NCI-H2029 treated with DMSO at 0.1 percent for 48 hours (cell line): ENCODE measurements around the gene SLC66A1.

ENCODE experiments used
- DNase-seq: peaks from one replicate; lab custom pipeline; 2025; lab: John Stamatoyannopoulos, UW

The SLC66A1 gene

DNA sequence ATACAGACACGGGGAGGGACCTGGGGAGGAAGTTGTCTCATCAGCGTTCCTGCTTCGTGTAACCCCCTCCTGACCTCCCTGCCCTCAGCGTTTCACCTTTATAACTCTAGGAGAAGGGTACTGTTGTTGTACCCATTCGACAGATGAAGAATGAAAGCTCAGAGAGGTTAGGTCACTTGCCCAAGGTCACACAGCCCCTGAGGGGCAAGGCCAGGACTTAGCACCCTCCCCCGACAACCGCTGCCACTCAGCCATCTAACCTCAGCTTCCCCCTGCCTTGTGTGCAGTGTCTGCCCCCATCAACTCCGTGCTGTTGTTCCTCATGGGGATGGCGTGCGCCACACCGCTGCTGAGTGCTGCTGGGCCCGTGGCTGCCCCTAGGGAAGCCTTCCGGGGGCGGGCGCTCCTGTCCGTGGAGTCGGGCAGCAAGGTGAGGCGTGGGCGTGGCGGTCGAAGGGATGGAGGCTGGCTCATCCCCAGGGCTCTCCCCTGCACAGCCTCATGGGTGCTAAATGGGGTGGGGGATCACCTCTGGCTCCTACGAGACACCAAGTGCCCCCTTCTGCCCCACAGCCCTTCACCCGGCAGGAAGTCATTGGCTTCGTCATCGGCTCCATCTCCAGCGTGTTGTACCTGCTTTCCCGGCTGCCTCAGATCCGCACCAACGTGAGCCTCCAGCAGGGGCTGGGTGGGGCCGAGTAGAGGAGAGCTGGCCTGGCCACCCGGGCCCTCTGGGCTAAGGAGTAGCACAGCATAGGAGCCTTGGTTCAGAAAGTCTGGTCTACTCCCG lies 14.0 kb downstream of the SLC66A1 start:
- DNase-seq, result no peak

DNA sequence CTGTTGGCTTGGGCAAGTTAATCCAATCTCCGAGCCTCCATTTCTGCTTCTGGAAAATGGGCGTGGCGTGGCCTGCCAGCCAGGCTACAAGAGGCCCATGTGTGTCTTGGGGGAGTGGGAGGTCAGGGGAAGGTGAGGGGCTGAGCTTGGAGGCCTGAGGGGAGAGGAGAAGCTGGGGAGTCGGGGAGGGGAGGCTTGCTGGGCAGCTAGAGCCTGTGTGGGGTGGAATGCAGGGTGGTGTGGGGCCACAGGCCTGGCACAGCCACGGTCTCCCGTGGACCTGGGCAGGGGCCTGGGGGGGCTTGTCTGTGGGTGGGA lies 14.6 kb downstream of the SLC66A1 start:
- DNase-seq, result no peak

DNA sequence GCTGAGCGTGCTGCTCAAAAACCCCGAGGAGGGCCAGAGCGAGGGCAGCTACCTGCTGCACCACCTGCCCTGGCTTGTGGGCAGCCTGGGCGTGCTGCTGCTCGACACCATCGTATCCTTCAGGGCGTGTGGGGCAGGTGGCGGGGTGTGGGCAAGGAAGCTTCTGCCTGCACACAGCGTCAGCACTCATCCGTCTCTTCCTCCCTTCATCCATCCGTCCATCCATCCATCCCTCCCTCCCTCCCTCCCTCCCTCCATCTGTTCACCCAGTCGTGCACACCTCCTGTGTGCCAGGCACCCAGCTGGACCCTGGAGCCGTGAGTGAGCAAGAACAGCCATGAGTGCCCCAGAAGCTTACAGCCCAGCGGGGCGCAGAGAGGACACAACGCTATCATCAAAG lies 15.2 kb downstream of the SLC66A1 start:
- DNase-seq, result no peak

DNA sequence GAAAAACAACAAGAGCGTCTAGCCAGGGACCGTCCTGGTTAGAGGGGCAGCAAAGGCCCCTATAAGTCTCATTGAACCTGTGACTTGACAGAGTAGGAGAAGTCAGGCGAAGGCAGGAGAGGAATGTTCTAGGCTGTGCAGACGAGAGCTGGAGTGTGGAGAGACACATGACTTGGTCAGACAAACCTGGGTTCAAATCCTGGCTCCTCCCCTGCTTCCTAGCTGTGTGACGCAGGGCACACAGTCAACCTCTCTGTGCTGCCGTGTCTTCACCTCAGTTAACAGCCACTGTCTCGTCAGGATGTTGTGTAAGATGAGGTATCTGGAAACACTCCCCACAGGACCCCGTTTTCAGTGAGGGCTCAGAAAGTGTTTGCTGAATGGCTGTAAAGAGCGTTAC lies 15.6 kb downstream of the SLC66A1 start:
- no peak for DNase-seq

DNA sequence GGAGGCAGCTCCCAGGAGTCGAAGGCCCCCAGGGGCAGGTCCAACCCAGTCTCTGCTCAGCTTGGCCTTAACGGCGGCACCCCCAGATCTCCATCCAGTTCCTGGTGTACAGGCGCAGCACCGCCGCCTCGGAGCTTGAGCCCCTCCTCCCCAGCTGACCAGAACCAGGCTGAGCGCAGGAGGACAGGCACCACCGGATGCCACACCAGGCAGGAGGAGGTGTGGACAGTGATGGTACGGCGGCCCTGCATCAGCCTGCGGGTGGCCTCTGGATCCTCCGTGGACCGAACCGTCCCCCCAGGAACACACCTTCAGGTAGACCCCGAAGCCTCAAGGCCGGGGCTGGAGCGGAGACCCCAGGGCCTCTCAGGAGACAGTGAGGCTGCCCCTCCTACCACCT lies 16.4 kb downstream of the SLC66A1 start:
- no peak for DNase-seq

DNA sequence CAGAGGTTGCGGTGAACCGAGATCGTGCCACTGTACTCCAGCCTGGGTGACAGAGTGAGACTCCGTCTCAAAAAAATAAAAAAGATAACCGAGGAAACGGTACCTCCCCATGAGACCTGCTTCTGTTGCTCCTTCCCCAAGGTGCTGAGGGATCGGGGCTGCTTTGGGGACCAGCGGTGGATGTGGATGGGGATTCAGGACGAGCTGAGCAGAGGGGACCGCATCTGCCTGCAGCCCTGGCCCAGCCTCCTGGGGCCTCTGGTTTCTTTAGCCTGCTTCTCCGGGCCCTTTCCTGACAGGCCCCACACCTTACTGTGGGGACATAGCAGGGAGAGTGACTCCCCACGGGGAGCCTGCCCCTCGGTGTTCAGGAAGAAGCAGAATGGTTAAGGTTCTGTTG lies 17.1 kb downstream of the SLC66A1 start:
- DNase-seq, result no peak

DNA sequence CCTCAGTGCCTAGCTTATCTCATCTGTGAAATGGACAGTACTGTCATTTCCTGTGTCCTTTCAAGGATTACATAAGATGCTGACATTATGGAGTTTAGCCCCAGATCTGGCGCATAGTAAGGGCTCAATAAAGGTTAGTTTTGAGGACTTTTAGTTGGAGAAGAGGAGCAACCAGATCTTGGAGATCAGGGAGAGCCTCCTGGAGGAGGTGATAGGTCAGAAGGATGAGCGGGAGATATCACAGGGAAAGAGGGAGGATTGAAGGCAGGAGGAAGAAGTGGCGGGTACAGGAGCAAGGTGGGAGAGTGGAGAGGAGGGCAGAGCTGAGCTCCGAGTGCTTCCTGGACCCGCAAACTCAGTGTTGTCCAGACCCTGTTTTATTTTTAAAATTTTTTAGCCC lies 17.5 kb downstream of the SLC66A1 start:
- DNase-seq, result no peak

DNA sequence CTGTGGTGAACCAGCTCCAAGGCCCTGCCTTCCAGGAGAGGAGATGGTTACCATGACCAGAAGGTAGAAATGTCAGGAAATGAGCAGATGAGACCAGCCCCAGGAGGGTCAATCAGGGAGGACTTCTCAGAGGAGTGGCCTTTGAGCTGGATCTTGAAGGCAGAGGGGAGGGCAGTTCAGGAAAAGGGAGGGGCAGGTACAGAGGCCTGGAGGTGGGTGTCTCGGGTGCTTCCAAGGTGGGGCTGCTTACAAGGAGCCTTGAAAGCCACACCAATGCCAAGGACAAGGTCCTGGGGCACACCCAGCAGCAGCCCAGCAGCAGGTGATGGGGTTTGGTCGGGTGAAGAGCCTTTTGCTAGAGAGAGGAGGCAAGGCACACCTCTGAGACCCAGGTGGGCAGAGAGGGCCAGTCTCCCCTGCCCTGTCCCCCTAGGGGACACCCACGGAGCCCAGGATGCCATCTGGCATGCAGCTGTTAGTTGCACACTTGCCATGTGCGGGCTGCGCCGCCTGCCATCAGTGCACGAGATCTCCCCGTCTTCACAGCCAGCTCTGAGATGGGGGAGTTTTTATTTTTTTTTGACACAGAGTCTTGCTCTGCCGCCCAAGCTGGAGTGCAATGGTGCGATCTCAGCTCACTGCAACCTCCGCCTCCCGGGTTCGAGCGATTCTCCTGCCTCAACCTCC lies 18.5 kb downstream of the SLC66A1 start:
- DNase-seq, result no peak

DNA sequence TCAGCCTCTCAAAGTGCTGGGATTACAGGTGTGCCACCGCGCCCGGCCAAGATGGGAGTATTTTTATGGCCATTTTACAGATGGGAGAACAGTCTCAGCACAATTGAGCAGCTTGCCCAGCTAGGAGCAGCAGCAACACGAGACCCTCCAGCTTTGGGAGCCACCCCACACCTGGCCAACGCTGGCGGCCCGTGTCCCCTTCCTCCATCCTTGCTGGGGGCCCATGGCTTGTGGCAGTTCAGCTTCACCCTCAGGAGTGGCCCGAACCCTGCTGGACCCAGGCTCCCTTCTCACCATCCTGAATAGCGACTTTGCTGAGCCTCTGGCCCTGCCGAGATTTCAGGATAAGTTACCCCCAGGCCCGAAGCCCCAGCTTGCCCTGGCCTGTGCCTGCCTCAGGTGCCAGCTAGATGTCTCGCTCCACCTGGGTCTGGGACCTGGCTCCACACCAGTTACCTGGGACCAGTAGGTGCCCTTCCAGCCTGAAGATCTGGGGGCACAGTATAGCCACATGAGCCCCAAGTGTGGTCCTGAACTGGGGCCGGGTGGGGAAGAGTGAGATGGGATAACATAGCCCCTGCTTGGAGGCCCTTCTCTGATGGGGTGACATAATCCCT lies 19.2 kb downstream of the SLC66A1 start:
- DNase-seq, result no peak

DNA sequence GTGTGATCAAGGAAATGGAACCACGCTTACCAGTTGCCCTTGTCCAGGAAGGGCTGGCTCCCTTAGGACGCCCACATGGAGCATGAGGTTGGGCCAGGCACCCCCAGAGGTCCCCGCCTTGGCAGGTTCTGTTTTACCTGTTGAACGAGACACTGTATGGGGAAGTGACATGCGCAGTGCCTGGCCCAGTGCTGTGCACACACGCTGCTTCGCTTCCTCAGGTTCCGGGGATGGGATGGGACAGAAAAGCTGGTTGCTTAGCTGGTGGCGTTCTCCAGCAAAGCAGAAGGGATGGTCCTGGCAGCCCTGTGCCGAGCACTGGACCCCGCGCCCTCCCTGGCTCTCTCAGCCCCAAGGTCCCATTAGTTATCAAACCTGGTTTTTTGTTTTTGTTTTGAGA lies 20.7 kb downstream of the SLC66A1 start:
- DNase-seq, result no peak

DNA sequence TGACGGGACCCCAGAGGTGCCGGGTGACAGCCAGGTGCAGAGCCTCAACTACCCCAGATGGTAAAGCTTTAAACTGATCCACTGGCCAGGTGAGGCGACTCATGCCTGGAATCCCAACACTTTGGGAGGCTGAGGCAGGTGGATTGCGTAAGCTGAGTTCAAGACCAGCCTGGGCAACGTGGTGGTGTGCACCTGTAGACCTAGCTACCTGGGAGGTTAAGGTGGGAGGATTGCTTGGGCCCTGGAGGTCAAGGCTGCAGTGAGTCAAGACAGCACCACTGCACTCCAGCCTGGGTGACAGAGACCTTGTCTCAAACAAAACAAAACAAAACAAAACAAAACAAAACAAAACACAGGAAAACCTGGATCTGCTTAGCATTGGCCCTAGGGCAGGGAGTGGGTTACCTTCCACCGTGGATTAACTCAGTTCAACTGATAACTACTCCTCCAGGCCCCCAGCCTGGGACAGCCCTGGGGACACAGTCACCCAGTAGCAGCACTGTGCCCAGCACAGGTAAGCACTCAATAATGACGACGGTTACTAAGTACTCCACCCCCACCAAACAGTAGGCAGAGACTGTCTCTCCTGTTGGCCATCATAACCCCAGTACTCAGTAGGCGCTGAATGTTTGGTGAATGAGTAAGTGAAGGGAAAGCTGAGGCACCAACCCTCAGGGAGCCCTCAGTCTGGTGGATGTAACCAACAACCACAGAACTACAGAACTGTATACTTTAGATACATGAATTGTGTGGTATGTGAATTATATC lies 21.6 kb downstream of the SLC66A1 start:
- DNase-seq, result no peak

DNA sequence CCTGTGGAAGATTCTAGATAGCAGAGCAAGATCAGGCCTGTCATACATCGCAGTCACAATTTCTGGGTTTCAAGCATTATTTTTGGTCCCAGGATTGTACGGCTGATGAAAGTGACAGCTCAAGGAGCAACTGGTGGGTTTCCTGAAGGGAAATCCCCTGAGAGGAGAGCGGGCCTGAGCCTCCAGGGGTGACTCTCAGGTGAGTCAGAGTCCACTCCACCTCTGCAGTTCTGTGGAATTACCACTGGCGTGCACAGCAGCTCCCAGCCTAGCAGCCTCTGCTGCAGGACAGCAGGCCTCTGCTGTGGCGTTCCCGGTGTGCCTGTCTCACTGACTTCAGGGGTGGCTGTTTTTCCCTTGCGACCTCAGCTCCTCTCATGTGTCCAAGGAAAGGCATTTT lies 24.4 kb downstream of the SLC66A1 start:
- no peak for DNase-seq

DNA sequence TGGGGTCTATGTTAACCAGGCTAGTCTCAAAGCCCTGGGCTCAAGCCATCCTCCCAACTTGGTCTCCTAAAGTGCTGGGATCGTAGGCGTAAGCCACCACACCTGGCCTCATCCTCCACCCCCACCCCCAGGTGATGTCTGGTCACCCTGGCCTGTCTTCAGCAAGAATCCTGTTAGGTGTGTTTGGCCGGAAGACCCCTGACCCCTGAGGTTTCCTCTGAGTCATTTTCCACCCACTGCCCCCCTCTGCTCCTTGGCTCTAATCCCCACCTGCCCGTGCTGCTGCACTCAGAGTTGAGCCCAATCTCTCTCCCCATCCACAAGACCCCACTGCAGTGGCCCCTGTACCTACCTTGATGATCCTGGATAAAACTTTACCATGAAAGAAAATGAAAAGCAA lies 25.2 kb downstream of the SLC66A1 start:
- DNase-seq, result no peak

DNA sequence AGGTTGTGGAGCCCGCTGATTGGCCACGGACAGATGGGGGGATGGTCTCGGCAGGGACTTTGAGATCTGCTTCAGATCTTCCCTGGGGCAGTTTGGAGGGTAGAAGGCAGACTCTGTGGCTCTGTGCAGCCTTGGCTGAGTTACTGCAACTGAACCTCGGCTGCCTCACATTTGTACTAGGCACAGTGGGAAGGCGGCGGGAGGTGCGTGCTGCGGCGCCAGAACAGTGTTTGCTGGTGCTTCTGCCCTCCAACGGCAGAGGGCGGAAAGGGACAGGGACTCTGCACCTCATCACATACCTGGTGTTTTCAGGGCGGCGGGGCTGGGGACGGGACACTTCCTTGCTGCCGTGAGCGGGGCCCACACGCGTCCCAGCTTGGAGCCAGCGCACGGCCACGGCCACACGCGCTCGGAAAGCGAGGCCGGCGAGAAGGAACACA lies 26.2 kb downstream of the SLC66A1 start:
- DNase-seq, result no peak

DNA sequence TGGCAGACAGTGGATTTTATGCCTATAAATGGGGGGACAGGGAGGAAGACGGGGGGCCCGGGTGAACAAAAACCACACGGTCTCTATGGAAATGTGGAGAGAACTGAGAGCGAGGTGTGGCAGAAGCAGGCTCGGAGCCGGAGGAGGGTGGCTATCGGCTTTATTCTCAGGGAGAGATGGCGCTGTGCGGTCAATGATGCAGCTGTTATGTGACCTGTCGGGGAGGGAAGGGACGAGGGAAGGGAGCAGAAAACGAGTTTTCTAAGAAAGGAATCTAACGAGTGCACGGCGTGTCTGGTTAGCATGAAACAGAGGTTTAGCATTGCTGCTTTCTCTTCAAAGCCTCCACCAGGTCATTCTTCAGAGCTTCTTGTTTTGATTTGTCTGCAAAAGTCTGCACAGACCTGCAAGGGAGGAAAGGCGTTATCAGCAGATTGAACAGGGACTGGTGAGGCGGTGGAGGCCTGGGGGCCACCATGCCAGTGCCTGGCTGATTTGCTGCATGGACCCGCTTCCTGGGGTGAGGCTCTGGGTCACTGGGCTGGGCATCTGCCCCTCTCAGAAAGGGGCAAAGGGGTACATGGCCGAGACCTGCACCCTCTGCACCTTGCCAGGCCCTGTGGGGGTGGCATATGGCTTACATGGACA lies 27.2 kb downstream of the SLC66A1 start:
- no peak for DNase-seq

DNA sequence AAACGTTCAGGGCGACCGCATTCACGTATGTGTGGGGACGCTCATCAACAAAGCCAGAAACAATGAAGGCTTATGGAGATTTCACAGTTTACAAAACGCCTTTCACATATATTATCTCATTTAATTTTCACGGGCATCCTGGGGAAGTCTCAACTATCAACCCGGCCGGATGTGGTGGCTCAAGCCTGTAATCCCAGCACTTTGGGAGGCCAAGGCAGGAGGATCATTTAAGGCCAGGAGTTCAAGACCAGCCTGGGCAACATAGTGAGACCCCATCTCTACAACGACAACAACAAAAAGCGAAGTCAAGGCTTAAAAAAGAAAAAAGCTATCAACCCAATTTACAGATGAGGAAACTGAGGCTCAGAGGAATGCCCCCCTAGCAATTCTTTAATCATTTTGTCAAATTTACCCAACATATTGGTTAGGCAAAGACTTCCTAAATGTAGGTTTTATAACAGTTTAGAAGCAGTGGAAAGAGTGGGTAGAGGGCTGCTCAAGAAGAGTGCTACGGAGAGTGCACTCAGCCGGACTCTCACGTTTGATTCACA lies 28.3 kb downstream of the SLC66A1 start:
- DNase-seq, result no peak

DNA sequence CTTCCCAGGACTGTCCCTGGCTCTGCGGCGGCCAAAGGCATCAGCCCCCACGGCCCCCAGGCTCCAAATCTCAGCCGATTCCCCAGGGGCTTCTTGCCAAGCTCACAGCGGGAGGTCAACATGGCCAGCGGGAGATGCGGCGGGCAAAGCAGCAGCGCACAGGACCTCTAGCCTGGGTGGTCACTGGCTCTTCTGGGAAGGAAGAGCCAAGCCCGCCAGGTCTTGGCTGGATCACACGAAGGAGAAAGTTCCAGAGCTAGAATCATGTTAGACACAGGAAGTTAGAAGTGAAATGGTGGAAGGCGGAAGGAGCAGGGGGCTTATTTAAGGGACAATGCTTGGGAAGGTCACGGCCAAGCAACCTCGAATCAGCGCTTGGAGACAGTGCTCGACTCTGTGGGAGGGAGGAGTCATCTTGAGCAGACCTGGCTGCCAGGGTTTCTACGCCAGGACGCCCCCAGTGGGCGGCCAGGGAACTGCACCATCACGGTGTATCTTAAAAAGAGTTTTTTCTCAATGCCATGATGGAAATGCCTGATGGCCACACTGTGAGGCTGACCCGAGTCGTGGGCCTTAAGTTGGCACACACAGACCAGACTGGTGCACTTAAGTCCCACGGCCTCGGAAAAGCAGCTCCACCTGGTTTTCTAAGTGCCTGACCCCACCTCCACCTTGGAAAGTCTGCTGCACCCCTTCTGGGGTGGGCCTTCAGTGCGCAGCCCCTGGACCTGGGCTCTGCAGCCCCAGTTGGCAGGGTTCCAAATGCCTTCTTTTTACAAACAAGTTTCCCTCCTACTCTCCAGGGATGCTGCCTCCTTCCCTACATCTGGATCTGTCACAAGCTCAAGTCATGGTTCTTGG lies 29.3 kb downstream of the SLC66A1 start:
- DNase-seq, result no peak

DNA sequence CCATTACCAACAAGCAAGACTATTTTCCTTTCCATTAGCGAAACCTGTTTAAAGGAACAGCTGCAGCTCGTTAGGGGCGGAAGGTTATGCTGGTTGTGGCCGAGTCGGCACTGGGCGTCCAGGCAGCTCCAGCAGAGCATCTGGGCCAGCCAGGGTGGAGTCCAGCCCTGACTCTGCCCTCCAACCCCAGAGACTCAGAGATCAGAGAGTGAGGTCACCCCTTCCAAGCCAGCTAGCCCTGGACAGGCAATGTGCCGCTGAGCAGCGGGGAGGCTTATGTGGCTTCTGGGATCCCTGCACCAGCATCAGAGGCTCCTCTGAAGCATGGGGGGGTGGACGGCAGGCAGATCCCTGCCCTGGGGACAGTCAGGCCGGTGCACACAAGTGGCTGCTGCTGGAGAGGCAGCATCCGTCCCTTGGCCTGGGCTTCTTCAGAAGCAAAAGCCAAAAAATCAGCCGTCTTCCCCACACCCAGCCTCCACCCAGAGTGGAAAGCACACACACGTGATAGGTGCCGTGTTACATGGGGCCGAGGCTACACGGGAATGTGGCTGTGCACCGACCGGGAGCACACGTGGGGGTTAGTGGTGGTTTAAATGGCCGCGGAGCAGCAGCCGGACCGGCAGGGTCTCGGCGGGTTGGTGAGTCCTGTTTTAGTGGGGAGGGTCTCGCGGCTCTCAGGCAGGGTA lies 30.1 kb downstream of the SLC66A1 start:
- no peak for DNase-seq

DNA sequence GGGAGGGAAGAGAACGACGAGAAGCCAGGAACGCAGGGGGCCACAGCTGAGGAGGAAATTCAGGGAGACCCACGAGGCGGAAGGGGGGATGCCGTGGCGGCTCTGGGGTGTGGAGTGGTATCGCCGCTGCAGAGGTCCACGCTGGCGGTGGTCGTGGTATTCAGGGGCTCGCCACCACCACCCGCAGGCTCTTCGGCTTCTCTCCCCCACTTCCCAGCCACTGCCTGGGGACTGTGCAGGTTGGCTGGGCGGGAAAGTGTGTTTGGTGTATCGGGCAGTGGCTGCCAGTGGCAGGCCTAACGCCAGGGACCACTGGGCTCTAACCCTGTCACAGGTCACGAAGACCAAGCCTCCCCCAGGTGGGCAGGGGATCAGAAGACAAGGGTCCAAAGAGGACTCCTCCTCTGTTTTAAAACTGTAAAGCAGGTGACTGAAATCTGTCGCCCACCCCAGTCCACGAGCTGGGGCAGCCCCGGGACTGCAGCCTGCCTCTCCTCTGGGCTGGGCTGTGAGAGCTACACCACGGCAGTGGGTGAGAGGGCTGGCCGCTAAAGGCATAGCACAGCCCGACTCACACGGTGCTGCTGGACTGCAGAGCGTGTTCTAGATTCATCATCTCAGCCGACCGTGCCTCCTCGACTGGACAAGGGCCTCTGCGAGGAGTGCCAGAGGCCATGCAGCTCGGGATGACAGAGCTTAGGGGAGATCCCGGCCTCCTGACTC lies 30.9 kb downstream of the SLC66A1 start:
- DNase-seq, result no peak
